ENCODE measurements around the gene FIBCD1. TPM values are rescaled to one million over a fixed set of nuclear protein-coding genes. Genes with fewer than 3 reads are reported as not detected.

The FIBCD1 gene, protein sequence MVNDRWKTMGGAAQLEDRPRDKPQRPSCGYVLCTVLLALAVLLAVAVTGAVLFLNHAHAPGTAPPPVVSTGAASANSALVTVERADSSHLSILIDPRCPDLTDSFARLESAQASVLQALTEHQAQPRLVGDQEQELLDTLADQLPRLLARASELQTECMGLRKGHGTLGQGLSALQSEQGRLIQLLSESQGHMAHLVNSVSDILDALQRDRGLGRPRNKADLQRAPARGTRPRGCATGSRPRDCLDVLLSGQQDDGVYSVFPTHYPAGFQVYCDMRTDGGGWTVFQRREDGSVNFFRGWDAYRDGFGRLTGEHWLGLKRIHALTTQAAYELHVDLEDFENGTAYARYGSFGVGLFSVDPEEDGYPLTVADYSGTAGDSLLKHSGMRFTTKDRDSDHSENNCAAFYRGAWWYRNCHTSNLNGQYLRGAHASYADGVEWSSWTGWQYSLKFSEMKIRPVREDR
- total RNA-seq = 1.8 and 2.2 TPM in 2 replicates

DNA sequence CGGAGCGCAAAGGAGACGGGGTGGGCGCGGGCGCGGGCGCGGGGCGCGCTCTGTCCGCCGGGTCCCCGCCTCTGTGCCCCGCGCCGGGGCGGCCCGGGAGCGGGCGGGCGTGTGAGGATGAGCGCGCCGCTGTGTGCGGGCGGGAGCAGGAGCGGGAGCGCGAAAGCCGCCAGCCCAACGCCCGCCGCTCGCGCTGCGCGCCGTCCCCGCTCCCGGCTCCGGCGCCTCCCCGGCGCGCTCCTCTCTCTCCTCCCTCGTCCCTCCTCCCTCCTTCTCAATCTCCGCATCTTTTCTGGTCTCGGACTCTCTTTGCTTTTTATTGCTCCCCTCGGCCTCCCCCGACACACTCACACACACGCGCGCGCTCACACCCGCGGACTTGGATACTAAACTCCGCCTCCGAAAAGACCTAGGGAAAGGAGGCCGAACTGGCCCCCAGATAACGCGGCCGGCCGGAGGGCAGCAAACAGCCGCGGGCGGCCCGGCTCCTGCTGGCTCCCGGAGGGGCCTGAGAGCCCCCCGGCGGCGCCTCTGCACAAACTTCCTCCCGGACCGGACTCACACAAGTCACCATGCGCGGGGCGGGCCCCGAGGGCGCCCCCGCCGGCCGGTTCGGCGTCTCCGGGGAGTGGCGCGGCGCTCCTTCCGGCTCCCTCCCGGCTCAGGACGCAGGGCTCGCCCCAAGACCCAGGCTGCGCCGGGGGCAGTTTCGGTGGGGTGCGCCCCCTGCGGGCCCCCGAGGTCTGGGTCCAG, at the start of gene FIBCD1:
TSS of gene FIBCD1 (minus strand) at position 596 of the 753 bp plus-strand sequence. CDS start 640 bp downstream, outside the sequence.

DNA sequence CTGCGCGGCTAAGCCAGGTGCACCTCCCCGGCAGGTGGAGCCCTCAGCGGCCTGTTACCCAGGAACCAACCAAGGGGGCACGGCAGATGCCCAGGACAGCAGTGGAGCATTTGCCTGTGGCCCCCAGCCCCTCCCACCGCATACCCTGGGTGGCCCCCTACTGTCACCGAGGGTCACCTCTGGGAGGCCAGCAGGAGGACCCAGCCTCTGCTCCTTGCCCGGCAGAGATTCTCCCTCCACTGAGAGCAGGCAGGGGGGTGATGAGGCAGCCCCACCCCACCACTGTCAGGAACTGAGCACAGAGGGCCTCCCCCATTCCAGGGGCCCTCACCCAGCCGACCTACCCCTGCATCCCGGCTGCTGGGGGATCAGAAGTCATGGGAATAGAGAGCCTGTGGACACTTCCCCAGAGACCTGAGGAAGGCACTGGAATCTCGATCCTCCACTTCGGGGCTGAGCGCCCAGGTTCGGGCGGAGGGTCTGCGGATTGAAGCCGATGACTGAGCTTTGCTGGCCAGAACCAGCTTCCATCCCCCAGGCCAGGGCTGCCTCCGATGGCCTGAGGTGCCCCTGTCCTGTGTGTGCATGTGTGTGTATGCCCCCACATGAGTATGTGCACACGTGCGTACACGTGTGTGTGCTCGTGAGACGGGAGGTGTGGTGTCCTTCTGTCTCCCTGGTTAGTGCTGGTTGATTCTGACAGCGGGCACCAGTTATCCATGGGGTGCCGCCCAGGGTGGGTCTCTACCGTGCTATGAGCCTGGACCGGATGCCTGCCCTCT, 42.6 kb downstream of the FIBCD1 start, which contains the start of gene QRFP:
TSS of gene QRFP (minus strand) at position 580 of the 782 bp plus-strand sequence. CDS start 2,974 bp downstream, outside the sequence.

Other genes starting within 250 kb of the FIBCD1 start
- 29.4 and 53.6 TPM in 2 replicates for gene EXOSC2, start 245.5 kb downstream of the FIBCD1 start, total RNA-seq
- gene ABL1, start 104.0 kb downstream of the FIBCD1 start, total RNA-seq = 97.7 and 126 TPM in 2 replicates
- not detected in 2 replicates for gene QRFP, start 42.4 kb downstream of the FIBCD1 start, total RNA-seq
- gene LAMC3, start 69.9 kb upstream of the FIBCD1 start, total RNA-seq = 0.20 and 0.37 TPM in 2 replicates
- 0.20 and 0.37 TPM in 2 replicates for gene AIF1L, start 157.3 kb upstream of the FIBCD1 start, total RNA-seq
- 16.9 and 20.7 TPM in 2 replicates for gene NUP214, start 186.3 kb upstream of the FIBCD1 start, total RNA-seq